Suppressor macrophage treated with lipopolysaccharide for 4 hours (primary cell): Measurements from ENCODE around the gene ARHGEF17.
A peak's percentile ranks its signal among the peaks of the same experiment; 100 is the strongest.

Experiments used
- DNase-seq: peaks from one replicate; pipeline ENCODE4 v3.0.0-alpha.2; 2020

ARHGEF17 gene

GRCh38 chr11:73384125-73384441 lies 76.0 kb downstream of the ARHGEF17 start:
- no peak for DNase-seq

GRCh38 chr11:73384531-73384871 lies 76.4 kb downstream of the ARHGEF17 start:
- no peak for DNase-seq

- DNase-seq: peak; percentile 93
These were observed 77.0 kb downstream of the ARHGEF17 start for GRCh38 chr11:73384872-73385689.

- DNase-seq: peak; percentile 62
These were observed 77.9 kb downstream of the ARHGEF17 start for GRCh38 chr11:73386016-73386415.

GRCh38 chr11:73386546-73386945 lies 78.5 kb downstream of the ARHGEF17 start:
- no peak for DNase-seq

GRCh38 chr11:73387594-73388264 lies 79.7 kb downstream of the ARHGEF17 start:
- DNase-seq: no peak

GRCh38 chr11:73388265-73389133 lies 80.4 kb downstream of the ARHGEF17 start:
- DNase-seq: peak; percentile 31

- no peak for DNase-seq
These were observed 81.1 kb downstream of the ARHGEF17 start for GRCh38 chr11:73389134-73389525.

GRCh38 chr11:73389916-73390315 lies 81.8 kb downstream of the ARHGEF17 start:
- no peak for DNase-seq

GRCh38 chr11:73390601-73391565 lies 82.8 kb downstream of the ARHGEF17 start:
- DNase-seq: no peak

- DNase-seq: no peak
These were observed 83.6 kb downstream of the ARHGEF17 start for GRCh38 chr11:73391665-73392064.

GRCh38 chr11:73392108-73393010 lies 84.3 kb downstream of the ARHGEF17 start:
- DNase-seq: no peak

GRCh38 chr11:73393011-73393380 lies 84.9 kb downstream of the ARHGEF17 start:
- DNase-seq: no peak

GRCh38 chr11:73393479-73394415 lies 85.7 kb downstream of the ARHGEF17 start:
- peak; percentile 82 for DNase-seq

- no peak for DNase-seq
These were observed 86.6 kb downstream of the ARHGEF17 start for GRCh38 chr11:73394416-73395296.

GRCh38 chr11:73395297-73396208 lies 87.5 kb downstream of the ARHGEF17 start:
- DNase-seq: no peak

- no peak for DNase-seq
These were observed 88.3 kb downstream of the ARHGEF17 start for GRCh38 chr11:73396251-73396930.
